Vagina (tissue), 2 donors: Measurements from ENCODE around the gene CCDC89.

Source experiments
- POLR2A ChIP-seq, 2 donors: fragments of 450-650 bp; IDR thresholded peaks; one replicate each; pipeline ENCODE4 v1.6.1; 2017; ENCODE audit warnings: antibody characterized with exemption in 2 of 2, mild to moderate bottlenecking in 2 of 2, moderate library complexity in 2 of 2
- TF ChIP-seq, protein P1 (sequence below), 3 experiments: fragments of 450-650 bp in 2 of 3; fragments of 200-600 bp in 1 of 3; sonication (generic) in 1 of 3; IDR thresholded peaks; one replicate each; pipeline ENCODE4 v1.5.1; 2017 to 2019; ENCODE audit warnings: antibody characterized with exemption in 3 of 3, mild to moderate bottlenecking in 2 of 3, moderate library complexity in 2 of 3

DNA sequence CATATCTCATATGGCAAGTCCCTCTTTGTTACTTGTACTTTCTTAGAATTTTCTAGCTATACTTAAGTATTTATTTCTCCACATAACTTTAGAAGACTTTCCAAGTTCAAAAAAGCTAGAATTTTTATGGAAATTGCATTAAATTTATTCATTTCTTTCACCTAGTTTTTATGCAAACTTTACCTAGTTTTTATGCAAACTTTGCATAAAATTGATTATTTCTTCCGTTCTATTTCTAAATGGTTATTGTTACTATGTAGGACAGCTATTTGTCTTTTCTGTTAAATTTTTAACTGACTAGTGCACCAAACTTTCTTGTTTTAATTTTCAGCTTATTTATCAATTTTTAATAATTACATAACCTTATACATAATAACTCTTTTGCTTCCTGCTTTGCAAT, 17.8 kb downstream of the CCDC89 start:
- TF ChIP-seq POLR2A (IDR thresholded peaks at IDR 0.05), result no peak
- TF ChIP-seq, protein P1, sequence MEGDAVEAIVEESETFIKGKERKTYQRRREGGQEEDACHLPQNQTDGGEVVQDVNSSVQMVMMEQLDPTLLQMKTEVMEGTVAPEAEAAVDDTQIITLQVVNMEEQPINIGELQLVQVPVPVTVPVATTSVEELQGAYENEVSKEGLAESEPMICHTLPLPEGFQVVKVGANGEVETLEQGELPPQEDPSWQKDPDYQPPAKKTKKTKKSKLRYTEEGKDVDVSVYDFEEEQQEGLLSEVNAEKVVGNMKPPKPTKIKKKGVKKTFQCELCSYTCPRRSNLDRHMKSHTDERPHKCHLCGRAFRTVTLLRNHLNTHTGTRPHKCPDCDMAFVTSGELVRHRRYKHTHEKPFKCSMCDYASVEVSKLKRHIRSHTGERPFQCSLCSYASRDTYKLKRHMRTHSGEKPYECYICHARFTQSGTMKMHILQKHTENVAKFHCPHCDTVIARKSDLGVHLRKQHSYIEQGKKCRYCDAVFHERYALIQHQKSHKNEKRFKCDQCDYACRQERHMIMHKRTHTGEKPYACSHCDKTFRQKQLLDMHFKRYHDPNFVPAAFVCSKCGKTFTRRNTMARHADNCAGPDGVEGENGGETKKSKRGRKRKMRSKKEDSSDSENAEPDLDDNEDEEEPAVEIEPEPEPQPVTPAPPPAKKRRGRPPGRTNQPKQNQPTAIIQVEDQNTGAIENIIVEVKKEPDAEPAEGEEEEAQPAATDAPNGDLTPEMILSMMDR (IDR thresholded peaks at IDR 0.05), result no peak
